ENCODE results near the gene LAMTOR2.

- TF ChIP-seq CTCF (IDR thresholded peaks at IDR 0.05) (no peak), EP300 (IDR thresholded peaks at IDR 0.05) (no peak), POLR2A (IDR thresholded peaks at IDR 0.05) (no peak)
Measured at GRCh38 chr1:156067262-156067661, 12.7 kb downstream of the LAMTOR2 start.

Data from tibial nerve (tissue), 4 donors.